GM12864 (cell line): ENCODE measurements around the gene DNM2.
"Not testable (repeated sequence)": the region's sequence is repeated elsewhere in the genome, so short reads cannot be mapped to it uniquely, and the experiment has no call there.

Experiments
- DNase-seq: peaks from one replicate; pipeline ENCODE4 v3.0.0-alpha.2; 2011; ENCODE audit warnings: low read depth
- H3K4me3 ChIP-seq: 2 replicates; pipeline ENCODE4 v1.5.1; 2011; ENCODE audit warnings: mild to moderate bottlenecking, low read depth, low read length, control low read depth
- TF ChIP-seq, protein P1 (sequence below): IDR thresholded peaks from 2 replicates; pipeline ENCODE4 v1.5.1; 2011; ENCODE audit warnings: low read depth, mild to moderate bottlenecking, moderate library complexity, low read length, control low read depth, inconsistent platforms; ENCODE audit errors: missing control alignments

Gene DNM2

DNA sequence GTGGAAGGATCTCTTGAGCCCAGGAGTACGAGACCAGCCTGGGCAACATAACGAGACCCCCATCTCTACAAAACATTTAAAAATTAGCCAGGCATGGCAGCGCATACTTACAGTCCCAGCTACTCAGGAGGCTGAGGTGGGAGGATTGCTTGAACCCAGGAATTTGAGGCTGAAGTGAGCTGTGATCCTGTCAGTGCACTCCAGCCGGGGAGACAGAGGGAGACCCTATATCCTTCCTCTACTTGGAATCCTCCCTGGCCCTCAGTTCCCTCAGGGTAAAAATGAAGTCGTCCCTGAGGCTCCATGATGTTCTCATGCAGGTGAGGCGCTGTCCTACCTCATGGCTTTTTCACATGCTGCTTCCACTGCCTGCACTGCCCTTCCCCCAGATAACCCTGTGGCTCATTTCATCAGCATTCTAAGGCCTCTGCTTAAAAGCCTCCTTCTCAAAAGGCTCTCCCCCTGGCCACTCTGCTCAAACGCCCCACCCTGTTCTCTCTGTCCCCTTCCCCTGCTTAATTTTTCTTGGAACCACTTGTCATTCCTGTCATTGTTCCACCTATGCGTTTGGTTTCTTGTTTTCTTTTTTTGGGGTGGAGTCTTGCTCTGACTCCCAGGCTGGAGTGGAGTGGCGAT, 19.2 kb downstream of the DNM2 start:
- DNase-seq: no peak
- H3K4me3 ChIP-seq: no peak overlapping the region
- TF ChIP-seq, protein P1, sequence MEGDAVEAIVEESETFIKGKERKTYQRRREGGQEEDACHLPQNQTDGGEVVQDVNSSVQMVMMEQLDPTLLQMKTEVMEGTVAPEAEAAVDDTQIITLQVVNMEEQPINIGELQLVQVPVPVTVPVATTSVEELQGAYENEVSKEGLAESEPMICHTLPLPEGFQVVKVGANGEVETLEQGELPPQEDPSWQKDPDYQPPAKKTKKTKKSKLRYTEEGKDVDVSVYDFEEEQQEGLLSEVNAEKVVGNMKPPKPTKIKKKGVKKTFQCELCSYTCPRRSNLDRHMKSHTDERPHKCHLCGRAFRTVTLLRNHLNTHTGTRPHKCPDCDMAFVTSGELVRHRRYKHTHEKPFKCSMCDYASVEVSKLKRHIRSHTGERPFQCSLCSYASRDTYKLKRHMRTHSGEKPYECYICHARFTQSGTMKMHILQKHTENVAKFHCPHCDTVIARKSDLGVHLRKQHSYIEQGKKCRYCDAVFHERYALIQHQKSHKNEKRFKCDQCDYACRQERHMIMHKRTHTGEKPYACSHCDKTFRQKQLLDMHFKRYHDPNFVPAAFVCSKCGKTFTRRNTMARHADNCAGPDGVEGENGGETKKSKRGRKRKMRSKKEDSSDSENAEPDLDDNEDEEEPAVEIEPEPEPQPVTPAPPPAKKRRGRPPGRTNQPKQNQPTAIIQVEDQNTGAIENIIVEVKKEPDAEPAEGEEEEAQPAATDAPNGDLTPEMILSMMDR: no peak

DNA sequence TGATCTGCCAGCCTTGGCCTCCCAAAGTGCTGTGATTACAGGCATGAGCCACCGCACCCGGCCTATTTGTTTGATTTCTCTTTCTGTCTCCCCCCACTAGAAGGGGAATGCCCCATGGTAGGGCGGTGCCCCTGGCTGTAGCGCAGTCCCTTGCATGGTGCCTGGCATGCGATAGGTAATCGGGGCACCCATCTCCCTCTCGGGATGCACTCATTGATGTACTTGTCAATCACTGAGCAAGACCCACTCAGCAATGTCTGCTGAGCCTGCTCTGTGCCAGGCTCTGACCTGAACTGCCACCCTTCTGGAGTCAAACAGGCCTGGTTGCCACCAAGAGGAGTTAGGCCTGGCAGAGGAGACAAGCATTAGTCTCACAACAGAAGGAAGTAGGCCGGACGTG, 19.8 kb downstream of the DNM2 start:
- TF ChIP-seq, protein P1: no peak
- H3K4me3 ChIP-seq: no peak overlapping the region
- no peak for DNase-seq

DNA sequence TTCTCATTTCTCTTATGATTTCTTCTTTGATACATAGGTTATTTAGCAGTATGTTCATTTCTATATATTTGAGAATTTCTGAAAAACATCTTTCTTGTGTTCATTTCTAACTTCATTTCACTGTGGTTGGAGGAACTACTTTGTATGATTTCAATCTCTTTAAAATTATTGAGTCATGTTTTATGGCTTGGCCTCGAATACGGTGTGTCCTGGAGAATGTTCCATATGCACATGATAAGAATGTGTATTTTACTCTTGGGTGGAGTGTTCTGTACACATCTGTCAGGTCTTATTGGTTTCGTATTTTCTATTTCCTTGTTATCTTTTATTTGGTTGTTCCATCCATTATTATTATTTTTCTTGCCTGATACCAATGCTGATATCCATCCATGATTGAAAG, 22.9 kb downstream of the DNM2 start:
- DNase-seq: no peak
- no peak overlapping the region for H3K4me3 ChIP-seq
- TF ChIP-seq, protein P1: no peak

DNA sequence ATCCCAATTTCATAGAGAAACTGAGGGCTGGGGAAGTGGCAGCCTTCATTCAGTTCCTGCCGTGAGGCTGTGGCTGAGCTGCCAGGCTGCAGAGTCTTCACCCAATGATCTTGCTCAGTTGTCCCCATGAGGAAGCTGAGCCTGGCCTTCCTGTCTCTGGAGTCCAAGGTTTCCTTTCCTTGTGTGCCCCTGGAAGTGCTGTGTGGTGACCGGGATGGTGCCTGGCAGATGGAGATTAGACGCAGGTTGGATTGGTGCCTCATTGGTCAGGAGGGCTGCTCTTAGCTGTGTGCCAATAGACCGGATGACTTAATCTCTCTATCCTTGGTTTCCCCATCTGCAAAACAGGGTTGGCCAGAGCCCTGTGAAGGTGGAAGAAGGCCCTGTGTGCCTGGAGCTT, 24.6 kb downstream of the DNM2 start:
- TF ChIP-seq, protein P1: no peak

DNA sequence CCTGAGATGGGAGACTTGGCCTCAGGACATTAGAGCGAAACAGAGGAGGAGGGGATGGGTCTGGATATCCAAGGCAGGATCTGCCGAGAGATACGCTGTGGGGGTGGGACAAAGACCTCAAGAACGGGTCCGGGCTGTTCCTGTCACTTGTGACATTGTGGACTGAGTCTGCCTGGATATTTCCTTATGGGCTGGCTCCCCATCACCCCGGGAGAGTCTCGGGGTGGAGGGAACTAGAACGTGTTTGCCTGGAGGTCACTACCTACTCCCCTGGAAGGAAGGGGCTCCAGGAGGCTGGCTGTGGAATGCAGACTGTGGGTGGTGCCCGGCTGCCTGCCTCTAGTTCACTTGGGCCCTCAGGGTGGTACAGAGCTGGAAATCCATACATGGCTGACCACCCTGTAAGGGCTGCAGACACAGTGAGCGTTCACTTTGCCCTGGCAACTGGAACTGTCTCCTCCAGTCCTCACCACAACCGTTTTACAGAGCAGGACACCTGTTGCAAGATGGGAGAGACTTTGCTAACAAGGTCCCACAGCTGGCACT, 26.4 kb downstream of the DNM2 start:
- no peak overlapping the region for H3K4me3 ChIP-seq
- TF ChIP-seq, protein P1: no peak
- DNase-seq: no peak

More for the DNA sequence above, 24.6 kb downstream of the DNM2 start:
- no peak for DNase-seq
- no peak overlapping the region for H3K4me3 ChIP-seq

DNA sequence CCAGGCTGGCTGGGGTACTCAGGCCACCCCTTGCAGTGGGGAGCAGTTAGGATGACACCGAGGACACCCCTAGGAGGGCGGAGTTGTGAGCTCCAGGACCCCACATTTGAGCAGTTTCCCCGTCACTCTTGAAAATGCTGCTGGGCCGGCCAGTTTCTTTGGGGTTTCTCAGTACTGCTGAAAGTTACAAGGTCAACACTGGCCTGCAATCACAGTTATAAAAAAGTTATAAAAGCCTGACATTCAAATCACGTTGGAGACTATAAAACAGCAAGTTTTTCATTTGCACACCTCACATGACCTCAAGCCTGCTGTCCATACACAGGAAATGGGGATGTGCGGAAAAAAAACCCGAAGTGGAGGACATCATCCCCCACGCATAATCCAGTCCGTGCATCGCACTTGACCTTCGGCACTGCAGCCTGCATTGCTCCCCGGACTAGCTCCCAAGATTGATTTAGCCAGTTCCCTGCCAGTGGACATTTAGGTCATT, 27.0 kb downstream of the DNM2 start:
- no peak for DNase-seq
- no peak overlapping the region for H3K4me3 ChIP-seq
- TF ChIP-seq, protein P1: no peak

DNA sequence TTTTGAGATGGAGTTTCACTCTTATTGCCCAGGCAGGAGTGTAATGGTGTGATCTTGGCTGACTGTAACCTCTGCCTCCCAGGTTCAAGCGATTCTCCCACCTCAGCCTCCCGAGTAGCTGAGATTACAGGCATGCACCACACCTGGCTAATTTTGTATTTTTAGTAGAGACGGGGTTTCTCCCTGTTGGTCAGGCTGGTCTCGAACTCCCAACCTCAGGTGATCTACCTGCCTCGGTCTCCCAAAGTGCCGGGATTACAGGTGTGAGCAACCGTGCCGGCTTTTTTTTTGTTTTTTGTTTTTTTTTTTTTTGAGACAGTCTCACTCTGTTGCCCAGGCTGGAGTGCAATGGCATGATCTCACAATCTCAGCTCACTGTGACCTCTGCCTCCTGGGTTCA, 28.6 kb downstream of the DNM2 start:
- DNase-seq: not testable (repeated sequence)

More for the DNA sequence above, 28.6 kb downstream of the DNM2 start:
- not testable (repeated sequence) for H3K4me3 ChIP-seq
